OCI-LY1 (cell line): ENCODE results near the gene SMU1.

Experiments used
- H2AFZ ChIP-seq: fragments of 200-600 bp; sonication (generic), shearing (Covaris generic); 2 replicates; pipeline ENCODE4 v1.6.0; 2014; ENCODE audit warnings: antibody characterized with exemption, mild to moderate bottlenecking, low read length
- H3F3A ChIP-seq: fragments of 200-600 bp; sonication (generic), shearing (Covaris generic); 2 replicates; pipeline ENCODE4 v1.6.0; 2014; ENCODE audit warnings: mild to moderate bottlenecking, antibody characterized with exemption, low read length, moderate library complexity; ENCODE audit not compliant: insufficient read depth
- H3K27ac ChIP-seq: fragments of 200-600 bp; sonication (generic); 2 replicates; pipeline ENCODE4 v1.5.1; 2014; ENCODE audit warnings: low read length, mixed run types, mild to moderate bottlenecking, low read depth; ENCODE audit not compliant: poor library complexity, severe bottlenecking
- H3K27me3 ChIP-seq: fragments of 200-600 bp; sonication (generic); 2 replicates; pipeline ENCODE4 v1.6.0; 2014; ENCODE audit warnings: antibody characterized with exemption, mild to moderate bottlenecking, low read length, moderate library complexity; ENCODE audit not compliant: insufficient read depth
- H3K36me3 ChIP-seq: fragments of 200-600 bp; sonication (generic); 2 replicates; pipeline ENCODE4 v1.6.1; 2014; ENCODE audit warnings: mild to moderate bottlenecking, antibody characterized with exemption, low read length, moderate library complexity, mixed read lengths; ENCODE audit not compliant: insufficient read depth
- H3K4me1 ChIP-seq: fragments of 200-600 bp; sonication (generic); 2 replicates; pipeline ENCODE4 v1.5.1; 2014; ENCODE audit warnings: mild to moderate bottlenecking, low read length, moderate library complexity; ENCODE audit not compliant: insufficient read depth, severe bottlenecking
- H3K4me2 ChIP-seq: fragments of 200-600 bp; sonication (generic), shearing (Covaris generic); 2 replicates; pipeline ENCODE4 v1.6.1; 2014; ENCODE audit warnings: low read length
- H3K4me3 ChIP-seq: fragments of 200-600 bp; sonication (generic); 2 replicates; pipeline ENCODE4 v1.5.1; 2014; ENCODE audit warnings: low read length, low read depth, mild to moderate bottlenecking, mixed read lengths; ENCODE audit not compliant: poor library complexity, severe bottlenecking
- H3K79me2 ChIP-seq: fragments of 200-600 bp; shearing (Covaris generic); 2 replicates; pipeline ENCODE4 v1.6.1; 2016; ENCODE audit warnings: mixed run types, low read length, mixed read lengths; ENCODE audit not compliant: insufficient read depth
- H3K9ac ChIP-seq: fragments of 200-600 bp; sonication (generic), shearing (Covaris generic); 2 replicates; pipeline ENCODE4 v1.6.1; 2014; ENCODE audit warnings: mild to moderate bottlenecking, low read length, mixed read lengths
- H3K9me2 ChIP-seq: fragments of 200-600 bp; sonication (generic), shearing (Covaris generic); 2 replicates; pipeline ENCODE4 v1.6.1; 2014; ENCODE audit warnings: low read depth, mild to moderate bottlenecking, low read length, mixed read lengths
- H3K9me3 ChIP-seq: fragments of 200-600 bp; shearing (Covaris generic); 2 replicates; pipeline ENCODE4 v1.6.1; 2014; ENCODE audit warnings: low read length, mixed read lengths
- H4K20me1 ChIP-seq: fragments of 200-600 bp; sonication (generic), shearing (Covaris generic); 2 replicates; pipeline ENCODE4 v1.6.0; 2016; ENCODE audit warnings: mild to moderate bottlenecking, low read length; ENCODE audit not compliant: insufficient read depth
- CTCF ChIP-seq: fragments of 200-600 bp; sonication (generic), shearing (Covaris generic); IDR thresholded peaks from 2 replicates; pipeline ENCODE4 v1.5.1; 2017; ENCODE audit warnings: mild to moderate bottlenecking, antibody characterized with exemption, low read length, moderate library complexity, mixed read lengths
- EZH2 ChIP-seq: fragments of 200-600 bp; sonication (generic), shearing (Covaris generic); IDR thresholded peaks from 2 replicates; pipeline ENCODE4 v1.8.0; 2017; ENCODE audit warnings: borderline replicate concordance, mixed run types, mild to moderate bottlenecking, antibody characterized with exemption, low read length, moderate library complexity, mixed read lengths

The SMU1 gene

GRCh38 chr9:33124046-33124445, 47.6 kb upstream of the SMU1 start:
- Histone ChIP-seq H3K27ac (no peak overlapping the region), H3K9ac (no peak overlapping the region), H4K20me1 (no peaks in the 10 kb centered on the region), H3K36me3 (no peaks in the 10 kb centered on the region), H3K4me2 (no peak overlapping the region), H3K9me2 (no peaks in the 10 kb centered on the region), H3K9me3 (no peaks in the 10 kb centered on the region), H3K79me2 (no peaks in the 10 kb centered on the region), H2AFZ (no peak overlapping the region), H3K4me3 (no peak overlapping the region), H3K27me3 (no peaks in the 10 kb centered on the region), H3K4me1 (peaks cover 19% of the 10 kb centered on the region), H3F3A (no peaks in the 10 kb centered on the region)
- no peak for TF ChIP-seq CTCF
- TF ChIP-seq EZH2, result no peak

- Histone ChIP-seq H3K27ac (no peak overlapping the region), H3K9ac (no peak overlapping the region), H4K20me1 (no peaks in the 10 kb centered on the region), H3K79me2 (no peaks in the 10 kb centered on the region), H2AFZ (no peak overlapping the region), H3K27me3 (no peaks in the 10 kb centered on the region), H3K4me2 (no peak overlapping the region), H3K9me3 (no peaks in the 10 kb centered on the region), H3K4me1 (peaks cover 19% of the 10 kb centered on the region), H3F3A (no peaks in the 10 kb centered on the region), H3K4me3 (no peak overlapping the region), H3K9me2 (no peaks in the 10 kb centered on the region), H3K36me3 (no peaks in the 10 kb centered on the region)
- TF ChIP-seq CTCF (no peak), EZH2 (no peak)
Observed at GRCh38 chr9:33123407-33124031, 47.0 kb upstream of the SMU1 start.

- no peak overlapping the region for H3K4me2 ChIP-seq
- no peaks in the 10 kb centered on the region for H3K36me3 ChIP-seq
- H3K9ac ChIP-seq, result no peak overlapping the region
- H3K27ac ChIP-seq, result no peak overlapping the region
- no peaks in the 10 kb centered on the region for H3F3A ChIP-seq
- H3K79me2 ChIP-seq, result no peaks in the 10 kb centered on the region
- H3K9me2 ChIP-seq, result no peaks in the 10 kb centered on the region
- H4K20me1 ChIP-seq, result no peaks in the 10 kb centered on the region
- no peaks in the 10 kb centered on the region for H3K27me3 ChIP-seq
- no peaks in the 10 kb centered on the region for H3K9me3 ChIP-seq
- no peak overlapping the region for H2AFZ ChIP-seq
- H3K4me3 ChIP-seq, result no peak overlapping the region
- peaks cover 12% of the 10 kb centered on the region for H3K4me1 ChIP-seq
- TF ChIP-seq CTCF (no peak), EZH2 (no peak)
Observed at GRCh38 chr9:33120620-33121019, 44.1 kb upstream of the SMU1 start.
